Prostate gland (tissue), 2 donors: ENCODE data around the gene IL1RAPL1. TPM values are rescaled to one million over a fixed set of nuclear protein-coding genes. Genes with fewer than 3 reads are reported as not detected.

Source experiments
- DNase-seq: peaks from one replicate; pipeline ENCODE4 v3.0.0-alpha.2; 2019; ENCODE audit warnings: low spot score
- H3K27ac ChIP-seq, 2 donors: fragments of 200-600 bp; sonication (generic); 2 replicates each; pipeline ENCODE4 v1.5.1; 2017 to 2019
- H3K27me3 ChIP-seq: fragments of 200-600 bp; sonication (generic); replicated peaks from 2 replicates; pipeline ENCODE4 v1.5.1; 2019; ENCODE audit not compliant: insufficient read depth
- H3K36me3 ChIP-seq, 2 donors: fragments of 200-600 bp; sonication (generic); 1 replicate in 1 of 2; 2 replicates in 1 of 2; pipeline versions ENCODE4 v1.5.1 to v1.8.1; 2017 to 2019
- H3K4me1 ChIP-seq: fragments of 200-600 bp; sonication (generic); replicated peaks from 2 replicates; pipeline ENCODE4 v1.5.1; 2019
- H3K4me3 ChIP-seq, 2 donors: fragments of 200-600 bp; sonication (generic); 2 replicates each; pipeline ENCODE4 v1.5.1; 2017 to 2019
- H3K9me3 ChIP-seq: fragments of 200-600 bp; sonication (generic); 2 replicates; pipeline ENCODE4 v1.5.1; 2017
- CTCF ChIP-seq, 4 experiments: fragments of 200-600 bp in 2 of 4; fragments of 450-650 bp in 2 of 4; sonication (generic) in 2 of 4; IDR thresholded peaks; 1 replicate in 3 of 4; 2 replicates in 1 of 4; pipeline ENCODE4 v1.5.1; 2016 to 2019; ENCODE audit warnings: antibody characterized with exemption in 4 of 4, mild to moderate bottlenecking in 2 of 4, moderate library complexity in 2 of 4
- POLR2A ChIP-seq: fragments of 450-650 bp; IDR thresholded peaks from one replicate; pipeline ENCODE4 v1.6.1; 2016; ENCODE audit warnings: antibody characterized with exemption, mild to moderate bottlenecking
- POLR2AphosphoS5 ChIP-seq: sonication (generic); formaldehyde crosslinking; IDR thresholded peaks from one replicate; pipeline ENCODE4 v1.6.1; 2017; ENCODE audit warnings: antibody characterized with exemption
- WGBS: methylation state at CpG from one replicate; pipeline ENCODE4 v1.1.5; 2018; 5-methylcytosine and 5-hydroxymethylcytosine counted together
- intact Hi-C: fragments of 100-400 bp; cut with DNase I; formaldehyde crosslinking; loops from one replicate; pipeline ENCODE4 v1.14.2; 2022
- total RNA-seq, 2 donors: library from RNA; depleted of rRNA; stranded (reverse); fragments of >200 nt; gene quantifications; one replicate each; pipeline ENCODE4 v1.1.0, GENCODE V29; 2016

The IL1RAPL1 gene
- total RNA-seq, 2 donors from 2014 or later: 0.23 TPM

DNA sequence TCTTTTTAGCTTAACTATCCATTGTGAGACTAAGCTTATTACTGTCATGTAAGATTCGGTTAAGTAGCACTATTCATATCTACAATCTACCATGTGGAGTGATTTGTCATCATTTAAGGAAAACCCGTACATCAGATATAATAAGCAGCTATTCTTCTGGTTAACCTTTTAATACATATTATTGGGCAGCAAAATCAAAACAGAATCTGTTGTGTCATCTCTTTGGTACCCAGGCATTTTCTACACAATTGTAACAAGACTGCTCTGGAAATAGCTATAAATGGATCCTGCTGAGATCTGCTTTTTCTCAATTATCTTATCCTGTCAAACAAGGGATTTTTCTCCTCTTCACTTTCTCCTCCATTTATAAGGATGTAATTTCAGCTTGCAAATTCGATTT is 1106.7 kb downstream of the IL1RAPL1 start:
- H3K27me3 ChIP-seq: no peaks in the 10 kb centered on the region
- no peak for TF ChIP-seq POLR2AphosphoS5
- TF ChIP-seq CTCF (IDR thresholded peaks at IDR 0.05): no peak
- no peak for TF ChIP-seq POLR2A
- no peaks in the 10 kb centered on the region for H3K36me3 ChIP-seq
- intact Hi-C loops: no loop called here
- H3K4me3 ChIP-seq: no peak overlapping the region
- DNase-seq: no peak
- no peaks in the 10 kb centered on the region for H3K4me1 ChIP-seq
- H3K27ac ChIP-seq: no peak overlapping the region
- no peaks in the 10 kb centered on the region for H3K9me3 ChIP-seq
- 83% methylated on average over 3 of the region's 3 CpGs for WGBS

- Histone ChIP-seq H3K9me3 (no peaks in the 10 kb centered on the region), H3K27ac (no peak overlapping the region), H3K4me3 (no peak overlapping the region), H3K27me3 (no peaks in the 10 kb centered on the region), H3K36me3 (no peaks in the 10 kb centered on the region), H3K4me1 (no peaks in the 10 kb centered on the region)
- no peak for TF ChIP-seq POLR2A
- no peak for TF ChIP-seq CTCF (IDR thresholded peaks at IDR 0.05)
- no peak for TF ChIP-seq POLR2AphosphoS5
- 17% methylated on average over 1 of the region's 1 CpG for WGBS
- intact Hi-C loops: no loop called here
- no peak for DNase-seq
These were observed 1112.0 kb downstream of the IL1RAPL1 start for GRCh38 chrX:29699239-29699638.

DNA sequence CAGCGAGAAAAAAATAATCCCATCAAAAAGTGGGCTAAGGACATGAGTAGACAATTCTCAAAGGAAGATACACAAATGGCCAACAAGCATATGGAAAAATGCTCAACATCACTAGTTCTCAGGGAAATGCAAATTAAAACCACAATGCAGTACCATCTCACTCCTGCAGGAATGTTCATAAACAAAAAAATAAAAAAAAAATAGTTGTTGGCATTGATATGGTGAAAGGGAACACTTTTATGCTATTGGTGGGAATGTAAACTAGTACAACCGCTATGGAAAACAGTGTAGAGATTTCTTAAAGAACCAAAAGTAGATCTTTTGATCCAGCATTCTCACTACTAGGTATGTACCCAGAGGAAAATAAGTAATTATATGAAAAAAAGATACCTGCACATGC is 1119.8 kb downstream of the IL1RAPL1 start:
- Histone ChIP-seq H3K27me3 (no peaks in the 10 kb centered on the region), H3K36me3 (no peaks in the 10 kb centered on the region), H3K9me3 (no peaks in the 10 kb centered on the region), H3K4me3 (no peak overlapping the region), H3K4me1 (no peaks in the 10 kb centered on the region), H3K27ac (no peak overlapping the region)
- no peak for DNase-seq
- WGBS: 97% methylated on average over 2 of the region's 2 CpGs
- TF ChIP-seq POLR2A (no peak), POLR2AphosphoS5 (no peak), CTCF (IDR thresholded peaks at IDR 0.05) (no peak)
- intact Hi-C loops: no loop called here

DNA sequence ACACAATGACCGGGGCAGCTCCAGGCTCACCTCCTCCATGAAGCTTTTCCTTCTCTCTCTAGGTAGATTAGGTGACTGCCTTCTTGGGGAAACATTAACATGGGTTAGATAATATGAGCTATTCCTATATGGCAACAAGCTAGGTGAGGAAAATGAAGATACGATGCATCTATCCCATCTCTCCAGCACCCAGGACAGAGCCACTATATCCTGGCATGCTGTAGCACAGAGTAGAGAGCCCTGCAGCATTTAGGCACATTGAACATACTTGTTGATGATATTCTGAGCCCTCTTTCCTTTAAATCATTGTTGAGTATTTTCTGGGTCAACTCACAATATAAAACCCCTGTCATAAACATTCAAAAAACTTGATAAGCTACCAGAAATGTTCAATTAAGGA is 1133.9 kb downstream of the IL1RAPL1 start:
- WGBS: 75% methylated on average over 2 of the region's 2 CpGs
- H3K4me3 ChIP-seq: no peak overlapping the region
- no peaks in the 10 kb centered on the region for H3K36me3 ChIP-seq
- DNase-seq: no peak
- intact Hi-C loops: no loop called here
- no peaks in the 10 kb centered on the region for H3K4me1 ChIP-seq
- no peak overlapping the region for H3K27ac ChIP-seq
- TF ChIP-seq POLR2AphosphoS5 (no peak), POLR2A (no peak)
- H3K9me3 ChIP-seq: no peaks in the 10 kb centered on the region
- H3K27me3 ChIP-seq: no peaks in the 10 kb centered on the region

GRCh38 chrX:29724316-29724715 is 1137.1 kb downstream of the IL1RAPL1 start:
- 64% methylated on average over 1 of the region's 1 CpG for WGBS
- no peak overlapping the region for H3K27ac ChIP-seq
- H3K36me3 ChIP-seq: no peaks in the 10 kb centered on the region
- DNase-seq: no peak
- no peaks in the 10 kb centered on the region for H3K27me3 ChIP-seq
- intact Hi-C loops: no loop called here
- H3K4me1 ChIP-seq: no peaks in the 10 kb centered on the region
- no peak overlapping the region for H3K4me3 ChIP-seq
- TF ChIP-seq POLR2A (no peak), CTCF (IDR thresholded peaks at IDR 0.05) (no peak)
- H3K9me3 ChIP-seq: no peaks in the 10 kb centered on the region
